ENCODE results near the gene KIRREL2. TPM values are rescaled to one million over a fixed set of nuclear protein-coding genes. Genes with fewer than 3 reads are reported as not detected.

Gene KIRREL2
- total RNA-seq, 5 donors from 2014 or later (not counting 1 experiment from before 2014, with no cell fraction given): 0.16 to 0.28 (median 0.25) TPM

- Histone ChIP-seq H3K27me3 (replicated peaks in 1 of 2; ENCODE audit: control insufficient read depth in 2 of 2, extremely low read depth in 1 of 2, insufficient read depth in 2 of 2, low read length in 1 of 2) (peaks cover 8 to 78% of the 10 kb centered on the region in 2 experiments), H3K9me3 (no peaks in the 10 kb centered on the region), H3K36me3 (ENCODE audit: control insufficient read depth in 2 of 2, extremely low read depth in 1 of 2, insufficient read depth in 1 of 2, low read length in 1 of 2) (no peaks in the 10 kb centered on the region), H3K4me3 (ENCODE audit: control insufficient read depth in 1 of 2, extremely low read depth in 1 of 2, low read length in 1 of 2) (no peak overlapping the region), H3K4me1 (ENCODE audit: control insufficient read depth in 1 of 2, extremely low read depth in 1 of 2, insufficient read depth in 2 of 2, low read length in 2 of 2) (peaks cover 0 to 21% of the 10 kb centered on the region in 2 experiments), H3K27ac (ENCODE audit: low read length) (no peak overlapping the region)
- Mint-ChIP-seq H3K4me3 (no peak overlapping the region), H3K36me3 (no peaks in the 10 kb centered on the region), H3K4me1 (peaks cover 5 to 12% (median 12%) of the 10 kb centered on the region in 3 donors), H3K9me3 (no peaks in the 10 kb centered on the region), H3K27me3 (peaks cover 32 to 71% of the 10 kb centered on the region in 2 donors), H3K27ac (no peak overlapping the region)
- DNase-seq: no peak
- ATAC-seq (replicated peaks in 1 of 4): no peak
- POLR2A ChIA-PET: no interaction called here
- WGBS (ENCODE audit: insufficient coverage): 16% methylated on average over 44 of the region's 55 CpGs
- CTCF ChIA-PET: no interaction called here
Measured at GRCh38 chr19:35860818-35861639, 4.3 kb downstream of the KIRREL2 start.

GRCh38 chr19:35861640-35862160, 5.0 kb downstream of the KIRREL2 start:
- H3K27me3 Mint-ChIP-seq: peaks cover 37 to 78% of the 10 kb centered on the region in 2 donors

GRCh38 chr19:35862528-35862927, 5.8 kb downstream of the KIRREL2 start:
- ChIA-PET POLR2A (interaction anchor here in 1 of 2 donors (0.6 kb wide), 1 partner anchor 864 kb away, joined by 5 read pairs; no protein-coding TSS in a partner anchor), CTCF (no interaction called here)
- Histone ChIP-seq H3K27me3 (replicated peaks in 1 of 2; ENCODE audit: control insufficient read depth in 2 of 2, extremely low read depth in 1 of 2, insufficient read depth in 2 of 2, low read length in 1 of 2) (peaks cover 11 to 73% of the 10 kb centered on the region in 2 experiments), H3K4me3 (ENCODE audit: control insufficient read depth in 1 of 2, extremely low read depth in 1 of 2, low read length in 1 of 2) (no peak overlapping the region), H3K36me3 (ENCODE audit: control insufficient read depth in 2 of 2, extremely low read depth in 1 of 2, insufficient read depth in 1 of 2, low read length in 1 of 2) (no peaks in the 10 kb centered on the region), H3K9me3 (no peaks in the 10 kb centered on the region), H3K4me1 (ENCODE audit: control insufficient read depth in 1 of 2, extremely low read depth in 1 of 2, insufficient read depth in 2 of 2, low read length in 2 of 2) (peaks cover 0 to 7% of the 10 kb centered on the region in 2 experiments), H3K27ac (ENCODE audit: low read length) (no peak overlapping the region)
- DNase-seq: no peak
- H3K9me3 Mint-ChIP-seq: no peaks in the 10 kb centered on the region
- H3K4me1 Mint-ChIP-seq: peaks cover 1 to 8% (median 5%) of the 10 kb centered on the region in 3 donors
- H3K36me3 Mint-ChIP-seq: no peaks in the 10 kb centered on the region
- no peak overlapping the region for H3K4me3 Mint-ChIP-seq
- no peak overlapping the region for H3K27ac Mint-ChIP-seq
- no peak for ATAC-seq (replicated peaks in 1 of 4)
- WGBS (ENCODE audit: insufficient coverage): 88% methylated on average over 13 of the region's 14 CpGs
- H3K27me3 Mint-ChIP-seq: peaks cover 38 to 81% of the 10 kb centered on the region in 2 donors

More at GRCh38 chr19:35861640-35862160, 5.0 kb downstream of the KIRREL2 start:
- Mint-ChIP-seq H3K27ac (peak overlapping the region in 1 of 2 donors; percentile 27), H3K4me1 (peaks cover 5 to 12% (median 12%) of the 10 kb centered on the region in 3 donors), H3K9me3 (no peaks in the 10 kb centered on the region), H3K36me3 (no peaks in the 10 kb centered on the region), H3K4me3 (no peak overlapping the region)
- Histone ChIP-seq H3K36me3 (ENCODE audit: control insufficient read depth in 2 of 2, extremely low read depth in 1 of 2, insufficient read depth in 1 of 2, low read length in 1 of 2) (no peaks in the 10 kb centered on the region), H3K4me1 (ENCODE audit: control insufficient read depth in 1 of 2, extremely low read depth in 1 of 2, insufficient read depth in 2 of 2, low read length in 2 of 2) (peaks cover 0 to 15% of the 10 kb centered on the region in 2 experiments), H3K9me3 (no peaks in the 10 kb centered on the region), H3K4me3 (ENCODE audit: control insufficient read depth in 1 of 2, extremely low read depth in 1 of 2, low read length in 1 of 2) (no peak overlapping the region), H3K27me3 (replicated peaks in 1 of 2; ENCODE audit: control insufficient read depth in 2 of 2, extremely low read depth in 1 of 2, insufficient read depth in 2 of 2, low read length in 1 of 2) (peaks cover 9 to 76% of the 10 kb centered on the region in 2 experiments), H3K27ac (ENCODE audit: low read length) (no peak overlapping the region)
- WGBS (ENCODE audit: insufficient coverage): 56% methylated on average over 18 of the region's 19 CpGs
- ChIA-PET POLR2A (no interaction called here), CTCF (no interaction called here)
- no peak for DNase-seq
- no peak for ATAC-seq (replicated peaks in 1 of 4)

DNA sequence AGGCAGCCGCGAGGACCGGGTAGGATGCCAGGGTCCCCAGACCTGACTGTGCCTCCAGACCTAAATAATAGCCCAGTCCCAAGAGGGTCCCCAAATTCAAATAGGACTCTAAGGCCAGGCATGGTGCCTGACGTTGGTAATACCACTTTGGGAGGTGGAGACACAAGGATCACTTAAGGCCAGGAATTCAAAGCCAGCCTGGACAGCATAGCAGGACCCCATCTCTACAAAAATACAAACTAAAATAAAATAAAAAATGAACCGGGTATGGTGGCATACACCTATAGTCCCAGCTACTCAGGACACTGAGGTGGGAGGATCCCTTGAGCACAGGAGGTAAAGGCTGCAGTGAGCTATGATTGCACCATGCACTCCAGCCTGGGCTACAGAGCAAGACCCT, 6.3 kb downstream of the KIRREL2 start:
- Histone ChIP-seq H3K9me3 (no peaks in the 10 kb centered on the region), H3K27me3 (replicated peaks in 1 of 2; ENCODE audit: control insufficient read depth in 2 of 2, extremely low read depth in 1 of 2, insufficient read depth in 2 of 2, low read length in 1 of 2) (peaks cover 11 to 76% of the 10 kb centered on the region in 2 experiments), H3K27ac (ENCODE audit: low read length) (no peak overlapping the region), H3K36me3 (ENCODE audit: control insufficient read depth in 2 of 2, extremely low read depth in 1 of 2, insufficient read depth in 1 of 2, low read length in 1 of 2) (no peaks in the 10 kb centered on the region), H3K4me1 (ENCODE audit: control insufficient read depth in 1 of 2, extremely low read depth in 1 of 2, insufficient read depth in 2 of 2, low read length in 2 of 2) (peaks cover 0 to 9% of the 10 kb centered on the region in 2 experiments), H3K4me3 (ENCODE audit: control insufficient read depth in 1 of 2, extremely low read depth in 1 of 2, low read length in 1 of 2) (no peak overlapping the region)
- no peaks in the 10 kb centered on the region for H3K36me3 Mint-ChIP-seq
- peaks cover 4 to 9% (median 5%) of the 10 kb centered on the region in 3 donors for H3K4me1 Mint-ChIP-seq
- peaks cover 38 to 83% of the 10 kb centered on the region in 2 donors for H3K27me3 Mint-ChIP-seq
- WGBS (ENCODE audit: insufficient coverage): no CpG with 5 or more reads among the region's 5 CpGs
- DNase-seq: no peak
- H3K9me3 Mint-ChIP-seq: no peaks in the 10 kb centered on the region
- POLR2A ChIA-PET: interaction anchor here in 1 of 2 donors (0.6 kb wide), 1 partner anchor 864 kb away, joined by 5 read pairs; no protein-coding TSS in a partner anchor
- ATAC-seq (replicated peaks in 1 of 4): no peak
- no peak overlapping the region for H3K4me3 Mint-ChIP-seq
- no peak overlapping the region for H3K27ac Mint-ChIP-seq
- CTCF ChIA-PET: no interaction called here

GRCh38 chr19:35868172-35868822, 11.6 kb downstream of the KIRREL2 start, which contains the start of gene APLP1:
Gene APLP1 (plus strand): TSS chr19:35868574. CDS start chr19:35868637, 63 bp downstream.
- peaks cover 33 to 72% of the 10 kb centered on the region in 2 donors for H3K27me3 Mint-ChIP-seq
- H3K4me1 Mint-ChIP-seq: peaks cover 14 to 23% (median 19%) of the 10 kb centered on the region in 3 donors
- no peaks in the 10 kb centered on the region for H3K9me3 ChIP-seq
- peak within 1 kb of the TSS in 1 of 2 donors; percentile 8 for H3K4me3 ChIP-seq (ENCODE audit: control insufficient read depth in 1 of 2, extremely low read depth in 1 of 2, low read length in 1 of 2)
- no peaks in the 10 kb centered on the region for H3K36me3 ChIP-seq (ENCODE audit: control insufficient read depth in 2 of 2, extremely low read depth in 1 of 2, insufficient read depth in 1 of 2, low read length in 1 of 2)
- ChIA-PET CTCF (no interaction called here), POLR2A (no interaction called here)
- no peak within 1 kb of the TSS for H3K27ac Mint-ChIP-seq
- H3K4me3 Mint-ChIP-seq: peak within 1 kb of the TSS; percentile 53 to 76 (median 58)
- DNase-seq (peak in 33 of 35 experiments; percentile 12 to 73 (median 44)), ATAC-seq (replicated peaks in 1 of 4) (peak; percentile 76 to 85 (median 82))
- H3K27ac ChIP-seq (ENCODE audit: low read length): no peak within 1 kb of the TSS
- peaks cover 2 to 25% of the 10 kb centered on the region in 2 experiments for H3K4me1 ChIP-seq (ENCODE audit: control insufficient read depth in 1 of 2, extremely low read depth in 1 of 2, insufficient read depth in 2 of 2, low read length in 2 of 2)
- H3K36me3 Mint-ChIP-seq: no peaks in the 10 kb centered on the region
- WGBS (ENCODE audit: insufficient coverage): 3% methylated on average over 48 of the region's 60 CpGs
- no peaks in the 10 kb centered on the region for H3K9me3 Mint-ChIP-seq
- peaks cover 3 to 78% of the 10 kb centered on the region in 2 experiments for H3K27me3 ChIP-seq (replicated peaks in 1 of 2; ENCODE audit: control insufficient read depth in 2 of 2, extremely low read depth in 1 of 2, insufficient read depth in 2 of 2, low read length in 1 of 2)

GRCh38 chr19:35868823-35869326, 12.2 kb downstream of the KIRREL2 start:
- H3K27me3 ChIP-seq (replicated peaks in 1 of 2; ENCODE audit: control insufficient read depth in 2 of 2, extremely low read depth in 1 of 2, insufficient read depth in 2 of 2, low read length in 1 of 2): peaks cover 3 to 81% of the 10 kb centered on the region in 2 experiments

More at GRCh38 chr19:35868823-35869326, 12.2 kb downstream of the KIRREL2 start:
- Mint-ChIP-seq H3K27me3 (peaks cover 33 to 74% of the 10 kb centered on the region in 2 donors), H3K4me1 (peaks cover 14 to 23% (median 19%) of the 10 kb centered on the region in 3 donors), H3K9me3 (no peaks in the 10 kb centered on the region), H3K4me3 (peak overlapping the region; percentile 53 to 76 (median 53)), H3K27ac (no peak overlapping the region), H3K36me3 (no peaks in the 10 kb centered on the region)
- no peak for DNase-seq
- CTCF ChIA-PET: no interaction called here
- Histone ChIP-seq H3K4me3 (ENCODE audit: control insufficient read depth in 1 of 2, extremely low read depth in 1 of 2, low read length in 1 of 2) (no peak overlapping the region), H3K9me3 (no peaks in the 10 kb centered on the region), H3K27ac (ENCODE audit: low read length) (no peak overlapping the region), H3K36me3 (ENCODE audit: control insufficient read depth in 2 of 2, extremely low read depth in 1 of 2, insufficient read depth in 1 of 2, low read length in 1 of 2) (no peaks in the 10 kb centered on the region), H3K4me1 (ENCODE audit: control insufficient read depth in 1 of 2, extremely low read depth in 1 of 2, insufficient read depth in 2 of 2, low read length in 2 of 2) (peaks cover 2 to 25% of the 10 kb centered on the region in 2 experiments)
- ATAC-seq (replicated peaks in 1 of 4): no peak
- 15% methylated on average over 7 of the region's 15 CpGs for WGBS (ENCODE audit: insufficient coverage)
- POLR2A ChIA-PET: no interaction called here
